GM12874 (cell line): ENCODE results near the gene PPM1B.

Experiments used
- CTCF ChIP-seq: IDR thresholded peaks from 2 replicates; pipeline ENCODE4 v1.5.1; 2011; ENCODE audit warnings: low read depth, mild to moderate bottlenecking, control low read depth, low read length, moderate library complexity; ENCODE audit not compliant: insufficient read depth

Gene PPM1B

GRCh38 chr2:44139741-44140140 is 28.9 kb upstream of the PPM1B start:
- TF ChIP-seq CTCF, result no peak

GRCh38 chr2:44142306-44142705 is 26.4 kb upstream of the PPM1B start:
- TF ChIP-seq CTCF, result no peak

DNA sequence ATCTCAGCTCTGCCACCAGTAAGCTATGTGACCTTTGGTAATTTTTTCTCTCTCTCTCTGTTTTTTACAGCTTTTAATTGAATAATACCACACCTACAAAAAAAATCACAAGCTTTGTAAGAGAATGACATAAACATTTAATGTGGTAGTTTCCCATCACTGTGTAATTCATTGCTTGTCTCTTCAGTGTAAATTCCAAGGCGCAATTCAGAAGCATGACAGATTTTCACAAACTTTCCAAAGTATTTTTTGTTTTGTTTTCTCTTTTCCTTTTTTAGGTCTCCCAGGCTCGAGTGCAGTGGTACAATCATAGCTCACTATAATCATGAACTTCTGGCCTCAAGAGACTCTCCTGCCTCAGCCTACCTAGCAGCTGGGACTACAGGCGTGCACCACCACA is 25.0 kb upstream of the PPM1B start:
- TF ChIP-seq CTCF, result no peak

DNA sequence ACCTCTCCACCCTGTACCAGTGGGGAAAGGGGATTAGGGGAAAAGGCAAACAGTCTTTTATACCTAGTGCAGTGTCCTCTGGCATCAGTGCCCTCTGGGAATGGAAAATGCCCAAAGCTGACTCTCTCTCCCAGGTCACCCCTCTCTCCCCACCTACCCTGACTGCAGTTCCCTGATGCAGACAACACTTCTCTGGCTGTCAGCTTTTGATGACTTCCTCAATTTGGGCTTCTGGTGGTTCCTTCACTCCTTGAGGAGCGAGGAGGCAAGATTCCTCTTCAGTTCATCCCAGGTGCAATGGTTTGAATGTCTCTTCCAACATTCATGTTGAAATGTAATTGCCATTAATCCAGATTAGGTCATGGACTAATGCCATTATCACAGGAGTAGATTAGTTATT is 19.7 kb upstream of the PPM1B start:
- no peak for TF ChIP-seq CTCF

- no peak for TF ChIP-seq CTCF
Measured at GRCh38 chr2:44150473-44150872, 18.2 kb upstream of the PPM1B start.

DNA sequence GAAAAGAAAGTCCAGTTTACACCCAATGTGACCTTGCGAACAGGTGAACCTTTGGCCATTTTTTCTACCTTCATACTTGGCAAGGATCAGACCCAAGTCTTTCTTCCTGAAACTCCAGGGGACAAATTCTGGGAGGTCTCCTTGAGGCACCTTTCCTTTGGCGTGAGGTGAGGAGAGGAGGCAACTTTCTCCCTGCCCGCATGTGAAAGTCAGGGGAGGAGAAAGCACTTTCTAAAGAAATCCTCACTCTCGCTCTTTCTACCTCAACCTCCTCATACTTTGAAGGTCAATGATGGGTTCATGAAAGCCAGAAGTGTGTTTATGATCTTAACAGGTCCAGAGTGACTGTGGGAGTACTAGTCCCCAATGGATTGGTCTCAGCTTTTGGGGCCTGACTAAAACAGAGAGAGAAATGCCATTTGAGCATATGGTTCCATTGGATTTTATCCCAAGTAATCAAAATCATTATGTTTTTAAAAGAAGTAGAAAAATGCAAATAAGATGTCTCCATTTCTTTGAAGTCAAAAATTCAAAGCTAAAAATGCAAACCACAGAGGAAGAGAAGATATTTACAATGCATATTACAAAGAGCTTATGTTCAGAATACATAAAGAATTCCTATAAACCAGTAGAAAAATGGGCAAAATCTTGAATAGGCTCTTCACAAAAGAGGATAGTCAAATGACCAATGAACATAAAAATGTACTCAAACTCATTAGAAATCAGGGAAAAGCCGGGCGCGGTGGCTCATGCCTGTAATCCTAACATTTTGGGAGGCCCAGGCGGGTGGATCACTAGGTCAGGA is 15.6 kb upstream of the PPM1B start:
- no peak for TF ChIP-seq CTCF

- no peak for TF ChIP-seq CTCF
Measured at GRCh38 chr2:44155666-44156446, 12.8 kb upstream of the PPM1B start.
